PFSK-1 (cell line): ENCODE results near the gene FOXA2.

Source experiments
- POLR2AphosphoS5 ChIP-seq: IDR thresholded peaks from 2 replicates; pipeline ENCODE4 v1.6.1; 2012; ENCODE audit warnings: low read depth, mild to moderate bottlenecking, control low read depth, low read length, moderate library complexity
- SIN3A ChIP-seq: IDR thresholded peaks from 2 replicates; pipeline ENCODE4 v1.6.1; 2012; ENCODE audit warnings: mild to moderate bottlenecking, low read length, moderate library complexity, borderline replicate concordance; ENCODE audit not compliant: insufficient read depth
- TAF1 ChIP-seq: IDR thresholded peaks from 2 replicates; pipeline ENCODE4 v1.6.1; 2012; ENCODE audit warnings: low read length, control low read depth, borderline replicate concordance; ENCODE audit not compliant: insufficient read depth
- TF ChIP-seq, protein P1 (sequence below), 2 experiments: IDR thresholded peaks; 2 replicates each; pipeline versions ENCODE4 v1.6.1 to v1.8.0; 2011 to 2012; ENCODE audit warnings: low read depth in 2 of 2, low read length in 2 of 2, control low read depth in 1 of 2, inconsistent platforms in 1 of 2, mild to moderate bottlenecking in 1 of 2, moderate library complexity in 1 of 2; ENCODE audit not compliant: insufficient read depth in 1 of 2

DNA sequence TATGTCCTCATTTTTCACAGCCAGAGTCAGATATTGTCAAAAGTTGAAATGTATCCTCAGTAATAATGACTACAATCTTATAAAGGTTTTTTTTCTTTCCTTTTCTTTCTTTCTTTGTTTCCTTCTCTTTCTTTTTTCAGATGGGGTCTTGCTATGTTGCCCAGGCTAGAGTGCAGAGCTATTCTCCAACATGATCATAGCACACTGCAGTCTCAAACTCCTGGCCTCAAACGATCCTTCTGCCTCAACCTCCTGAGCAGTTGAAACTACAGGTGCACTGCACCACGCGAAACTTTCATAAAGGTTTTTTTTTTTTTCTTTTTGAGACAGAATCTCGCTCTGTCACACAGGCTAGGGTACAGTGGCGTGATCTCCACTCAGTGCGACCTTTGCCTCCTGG lies 31.1 kb upstream of the FOXA2 start:
- TF ChIP-seq, protein P1, sequence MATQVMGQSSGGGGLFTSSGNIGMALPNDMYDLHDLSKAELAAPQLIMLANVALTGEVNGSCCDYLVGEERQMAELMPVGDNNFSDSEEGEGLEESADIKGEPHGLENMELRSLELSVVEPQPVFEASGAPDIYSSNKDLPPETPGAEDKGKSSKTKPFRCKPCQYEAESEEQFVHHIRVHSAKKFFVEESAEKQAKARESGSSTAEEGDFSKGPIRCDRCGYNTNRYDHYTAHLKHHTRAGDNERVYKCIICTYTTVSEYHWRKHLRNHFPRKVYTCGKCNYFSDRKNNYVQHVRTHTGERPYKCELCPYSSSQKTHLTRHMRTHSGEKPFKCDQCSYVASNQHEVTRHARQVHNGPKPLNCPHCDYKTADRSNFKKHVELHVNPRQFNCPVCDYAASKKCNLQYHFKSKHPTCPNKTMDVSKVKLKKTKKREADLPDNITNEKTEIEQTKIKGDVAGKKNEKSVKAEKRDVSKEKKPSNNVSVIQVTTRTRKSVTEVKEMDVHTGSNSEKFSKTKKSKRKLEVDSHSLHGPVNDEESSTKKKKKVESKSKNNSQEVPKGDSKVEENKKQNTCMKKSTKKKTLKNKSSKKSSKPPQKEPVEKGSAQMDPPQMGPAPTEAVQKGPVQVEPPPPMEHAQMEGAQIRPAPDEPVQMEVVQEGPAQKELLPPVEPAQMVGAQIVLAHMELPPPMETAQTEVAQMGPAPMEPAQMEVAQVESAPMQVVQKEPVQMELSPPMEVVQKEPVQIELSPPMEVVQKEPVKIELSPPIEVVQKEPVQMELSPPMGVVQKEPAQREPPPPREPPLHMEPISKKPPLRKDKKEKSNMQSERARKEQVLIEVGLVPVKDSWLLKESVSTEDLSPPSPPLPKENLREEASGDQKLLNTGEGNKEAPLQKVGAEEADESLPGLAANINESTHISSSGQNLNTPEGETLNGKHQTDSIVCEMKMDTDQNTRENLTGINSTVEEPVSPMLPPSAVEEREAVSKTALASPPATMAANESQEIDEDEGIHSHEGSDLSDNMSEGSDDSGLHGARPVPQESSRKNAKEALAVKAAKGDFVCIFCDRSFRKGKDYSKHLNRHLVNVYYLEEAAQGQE (IDR thresholded peaks at IDR 0.05; ENCODE audit: insufficient read depth in 1 of 2, low read depth in 2 of 2, low read length in 2 of 2) = no peak
- no peak for TF ChIP-seq POLR2AphosphoS5
- TF ChIP-seq SIN3A = no peak
- no peak for TF ChIP-seq TAF1
